ENCODE results near the gene AP2B1.
"Not testable (repeated sequence)": the region's sequence is repeated elsewhere in the genome, so short reads cannot be mapped to it uniquely, and the experiment has no call there.

Gene AP2B1

GRCh38 chr17:35587074-35587961, at the start of gene AP2B1:
Gene AP2B1, plus strand, starts transcription at chr17:35587322. Its CDS starts 6,709 bp downstream, at chr17:35594031.
- peak; percentile 91 for DNase-seq

GRCh38 chr17:35537601-35538141, 49.5 kb upstream of the AP2B1 start, which contains the start of gene SLFN12L:
Gene SLFN12L, minus strand, starts transcription at chr17:35537678. Its CDS starts 15,314 bp downstream, at chr17:35522364.
- no peak for DNase-seq

- DNase-seq = no peak
These were observed 47.5 kb upstream of the AP2B1 start for GRCh38 chr17:35539659-35540026.

- DNase-seq = no peak
These were observed 46.3 kb upstream of the AP2B1 start for GRCh38 chr17:35540589-35541404.

- DNase-seq = no peak
These were observed 45.7 kb upstream of the AP2B1 start for GRCh38 chr17:35541434-35541833.

- no peak for DNase-seq
These were observed 44.1 kb upstream of the AP2B1 start for GRCh38 chr17:35542990-35543389.

- no peak for DNase-seq
These were observed 43.3 kb upstream of the AP2B1 start for GRCh38 chr17:35543856-35544255.

GRCh38 chr17:35545150-35545549, 42.0 kb upstream of the AP2B1 start:
- no peak for DNase-seq

- no peak for DNase-seq
These were observed 40.6 kb upstream of the AP2B1 start for GRCh38 chr17:35546487-35546886.

GRCh38 chr17:35548208-35548810, 38.8 kb upstream of the AP2B1 start:
- DNase-seq = no peak

- no peak for DNase-seq
These were observed 38.1 kb upstream of the AP2B1 start for GRCh38 chr17:35548978-35549377.

GRCh38 chr17:35553310-35553709, 33.8 kb upstream of the AP2B1 start:
- DNase-seq = no peak

GRCh38 chr17:35554668-35555067, 32.5 kb upstream of the AP2B1 start:
- DNase-seq = no peak

GRCh38 chr17:35555691-35556090, 31.4 kb upstream of the AP2B1 start:
- DNase-seq = no peak

- no peak for DNase-seq
These were observed 29.8 kb upstream of the AP2B1 start for GRCh38 chr17:35557353-35557752.

GRCh38 chr17:35559495-35560210, 27.5 kb upstream of the AP2B1 start:
- DNase-seq = no peak

- DNase-seq = no peak
These were observed 26.4 kb upstream of the AP2B1 start, which contains the start of gene SLFN14 for GRCh38 chr17:35560703-35561102. Gene SLFN14, minus strand, starts transcription at chr17:35560819. Its CDS starts 2,757 bp downstream, at chr17:35558062.

GRCh38 chr17:35563181-35563580, 23.9 kb upstream of the AP2B1 start:
- DNase-seq = not testable (repeated sequence)

GRCh38 chr17:35566968-35567367, 20.2 kb upstream of the AP2B1 start:
- no peak for DNase-seq

- DNase-seq = no peak
These were observed 18.6 kb upstream of the AP2B1 start for GRCh38 chr17:35568561-35568960.

- no peak for DNase-seq
These were observed 17.7 kb upstream of the AP2B1 start for GRCh38 chr17:35569405-35569804.

GRCh38 chr17:35575759-35576158, 11.4 kb upstream of the AP2B1 start:
- DNase-seq = no peak

All from NCI-H2107 (cell line).